GM12878 (cell line): ENCODE measurements around the gene MCM8. TPM values are rescaled to one million over a fixed set of nuclear protein-coding genes. Genes with fewer than 3 reads are reported as not detected.

Experiments used
- ATAC-seq: fragments of 200-7000 bp; cut with Tn5 transposase; 3 replicates; pipeline ENCODE4 v1.9.1; 2020; ENCODE audit warnings: mild to moderate bottlenecking, moderate library complexity
- BruUV-seq: library from RNA; stranded (reverse); fragments of 400-500 nt; replicated peaks from 2 replicates; lab custom pipeline; 2021; lab: Mats Ljungman, UMichigan
- CTCF ChIA-PET: fragments of 300-600 bp; sonication (Branson Sonifier 250); formaldehyde crosslinking; extraction: SDS; loops from one replicate; lab custom pipeline; 2021; ENCODE audit warnings: inconsistent platforms; lab: Yijun Ruan, JAX
- POLR2A ChIA-PET: fragments of 350-600 bp; formaldehyde crosslinking; extraction: SDS; loops from one replicate; lab custom pipeline; 2021; ENCODE audit warnings: inconsistent platforms; lab: Charles Lee
- RAD21 ChIA-PET: fragments of 300-600 bp; sonication (Branson Sonifier 250); formaldehyde crosslinking; loops from one replicate; lab custom pipeline; 2023; ENCODE audit warnings: antibody characterized with exemption; ENCODE audit not compliant: unreplicated experiment; lab: Charles Lee
- SMC1A ChIA-PET: fragments of 300-600 bp; sonication (Branson Sonifier 250); formaldehyde crosslinking; loops from one replicate; lab custom pipeline; 2023; ENCODE audit not compliant: unreplicated experiment, uncharacterized antibody; lab: Charles Lee
- DNase-seq: peaks from one replicate; pipeline ENCODE4 v3.0.0-alpha.2; 2011; ENCODE audit warnings: low read depth, low spot score
- FAIRE-seq: peaks from 3 replicates; lab custom pipeline; 2011; peaks lifted over from hg19 to GRCh38; lab: Jason Lieb, UNC
- H2AFZ ChIP-seq: 2 replicates; pipeline ENCODE4 v1.6.0; 2011; ENCODE audit warnings: low read depth, low read length, control low read depth; ENCODE audit not compliant: control insufficient read depth
- H3K27ac ChIP-seq: 2 replicates; pipeline ENCODE4 v1.5.1; 2011; ENCODE audit warnings: control low read depth; ENCODE audit not compliant: control insufficient read depth, insufficient read depth
- H3K27me3 ChIP-seq, 2 experiments: replicated peaks in 1 of 2; 2 replicates each; pipeline versions ENCODE4 v1.6.0 to v1.6.1; 2011; ENCODE audit warnings: low read length in 1 of 2; ENCODE audit not compliant: control insufficient read depth in 2 of 2, insufficient read depth in 2 of 2
- H3K36me3 ChIP-seq, 2 experiments: 2 replicates each; pipeline ENCODE4 v1.5.1; 2011; ENCODE audit warnings: low read length in 1 of 2; ENCODE audit not compliant: control insufficient read depth in 2 of 2, insufficient read depth in 2 of 2
- H3K4me1 ChIP-seq: 2 replicates; pipeline ENCODE4 v1.6.1; 2011; ENCODE audit warnings: mild to moderate bottlenecking, low read length, moderate library complexity, mixed read lengths; ENCODE audit not compliant: control insufficient read depth, insufficient read depth
- H3K4me2 ChIP-seq: 2 replicates; pipeline ENCODE4 v1.6.0; 2011; ENCODE audit warnings: control low read depth; ENCODE audit not compliant: control insufficient read depth, insufficient read depth
- H3K4me3 ChIP-seq: fragments of 200-600 bp; sonication (generic); 2 replicates; pipeline ENCODE4 v1.5.1; 2016
- H3K79me2 ChIP-seq: 2 replicates; pipeline ENCODE4 v1.6.0; 2011; ENCODE audit warnings: low read length; ENCODE audit not compliant: control insufficient read depth, insufficient read depth
- H3K9ac ChIP-seq: 2 replicates; pipeline ENCODE4 v1.8.0; 2011; ENCODE audit warnings: low read length, control low read depth, mixed read lengths; ENCODE audit not compliant: control insufficient read depth, insufficient read depth
- H3K9me3 ChIP-seq: replicated peaks from 3 replicates; pipeline ENCODE4 v1.5.1; 2011; ENCODE audit warnings: mild to moderate bottlenecking, low read length; ENCODE audit not compliant: control insufficient read depth, insufficient read depth
- H4K20me1 ChIP-seq: 2 replicates; pipeline ENCODE4 v1.6.0; 2011; ENCODE audit not compliant: control insufficient read depth, insufficient read depth
- BRCA1 ChIP-seq: IDR thresholded peaks from 2 replicates; pipeline ENCODE4 v1.6.1; 2011; ENCODE audit warnings: low read depth, low read length, improper control_type of control experiment
- E2F8 ChIP-seq: fragments of 450-650 bp; IDR thresholded peaks from 2 replicates; pipeline ENCODE4 v1.6.1; 2018; ENCODE audit warnings: mild to moderate bottlenecking, low read depth, moderate library complexity; ENCODE audit not compliant: partially characterized antibody
- EED ChIP-seq: sonication (generic); IDR thresholded peaks from 2 replicates; pipeline ENCODE4 v1.6.1; 2016; ENCODE audit warnings: antibody characterized with exemption, low read depth
- HSF1 ChIP-seq: fragments of 150-350 bp; IDR thresholded peaks from 2 replicates; pipeline ENCODE4 v1.6.1; 2014; ENCODE audit warnings: mild to moderate bottlenecking, low read depth, low read length
- MEF2B ChIP-seq: fragments of 450-650 bp; IDR thresholded peaks from 2 replicates; pipeline ENCODE4 v1.6.1; 2018; ENCODE audit warnings: mild to moderate bottlenecking, moderate library complexity; ENCODE audit not compliant: partially characterized antibody, poor library complexity, severe bottlenecking
- MTA3 ChIP-seq: IDR thresholded peaks from 2 replicates; pipeline ENCODE4 v1.6.1; 2012; ENCODE audit warnings: low read length, inconsistent platforms, borderline replicate concordance
- MXI1 ChIP-seq: fragments of 150-350 bp; IDR thresholded peaks from 2 replicates; pipeline ENCODE4 v1.6.1; 2011; ENCODE audit warnings: low read depth, mild to moderate bottlenecking, inconsistent platforms, low read length, improper control_type of control experiment
- SMC3 ChIP-seq: IDR thresholded peaks from 2 replicates; pipeline ENCODE4 v1.6.1; 2011; ENCODE audit warnings: low read length, improper control_type of control experiment, borderline replicate concordance
- SPI1 ChIP-seq: IDR thresholded peaks from 2 replicates; pipeline ENCODE4 v1.6.1; 2011; ENCODE audit warnings: low read depth, mild to moderate bottlenecking, low read length, moderate library complexity, borderline replicate concordance; ENCODE audit not compliant: insufficient read depth
- TCF12 ChIP-seq: IDR thresholded peaks from 2 replicates; pipeline ENCODE4 v1.6.1; 2011; ENCODE audit warnings: low read depth, mild to moderate bottlenecking, low read length
- WGBS: methylation state at CpG from one replicate; pipeline ENCODE4 v1.1.6; 2016; ENCODE audit warnings: low lambda C conversion rate; ENCODE audit not compliant: insufficient replicate concordance, insufficient coverage; ENCODE audit errors: missing lambda C conversion rate; 5-methylcytosine and 5-hydroxymethylcytosine counted together
- in situ Hi-C: fragments of 300-500 bp; cut with MboI; formaldehyde crosslinking; loops from 9 replicates; pipeline ENCODE4 v1.14.3; 2018; ENCODE audit warnings: mixed read lengths
- intact Hi-C: fragments of 100-400 bp; cut with micrococcal nuclease; formaldehyde crosslinking; loops from one replicate; pipeline ENCODE4 v1.14.2; 2022; ENCODE audit not compliant: unreplicated experiment
- polyA plus RNA-seq, 11 experiments: library from polyadenylated mRNA; depleted of rRNA in 4 of 11; unstranded in 6 of 11; stranded (reverse) in 5 of 11; fragments of >200 nt; fragmentation: Nextera tagmentation in 4 of 11; fragmentation: Illumina TruSeq in 1 of 11; extraction: Ambion mirVana in 4 of 11; extraction: Trizol in 1 of 11; gene quantifications; 1 replicate in 1 of 11; 2 replicates in 10 of 11; pipeline versions ENCODE4 v1.2.1 to v1.2.3, GENCODE V29; 2011 to 2016; ENCODE audit warnings: inconsistent platforms in 2 of 11, missing spikeins in 2 of 11, low read depth in 1 of 11
- total RNA-seq, 4 experiments: library from RNA; depleted of rRNA in 3 of 4; stranded (reverse); fragments of >200 nt in 3 of 4; fragmentation: Illumina TruSeq in 1 of 4; extraction: Trizol in 1 of 4; gene quantifications; 2 replicates each; pipeline versions ENCODE4 v1.2.1 to v1.2.3, GENCODE V29; 2013 to 2021

MCM8 gene
- total and polyA plus RNA-seq, 10 of the 15 experiments (the other 5 are each of a cell fraction or from before 2014, with no cell fraction given), result 3.2 to 28.2 (median 16.0) TPM

- Histone ChIP-seq H3K27ac (no peak overlapping the region), H3K9me3 (no peaks in the 10 kb centered on the region), H3K27me3 (peaks cover 3% of the 10 kb centered on the region in 2 experiments; a peak in 2 of 4 replicates), H3K4me2 (no peak overlapping the region), H4K20me1 (no peaks in the 10 kb centered on the region), H3K9ac (no peak overlapping the region), H3K36me3 (no peaks in the 10 kb centered on the region), H3K4me3 (no peak overlapping the region), H3K4me1 (no peaks in the 10 kb centered on the region), H3K79me2 (no peaks in the 10 kb centered on the region), H2AFZ (no peak overlapping the region)
- WGBS, result 0% methylated on average over 1 of the region's 1 CpG
- ChIA-PET POLR2A (no interaction called here), SMC1A (no interaction called here), RAD21 (no interaction called here), CTCF (interaction anchor here (0.6 kb wide), 1 partner anchor 13 kb away, joined by 3 read pairs; no protein-coding TSS in a partner anchor)
- no TSS peak for BruUV-seq
- TF ChIP-seq TCF12 (no peak), MXI1 (no peak), MTA3 (no peak), EED (no peak), E2F8 (no peak), MEF2B (no peak), BRCA1 (no peak), SMC3 (no peak), SPI1 (no peak), HSF1 (no peak)
- ATAC-seq, result no peak
- intact Hi-C loops (no loop called here), in situ Hi-C loops (no loop called here)
- DNase-seq, result no peak
- FAIRE-seq, result no peak
Measured at GRCh38 chr20:5914859-5915258, 35.6 kb upstream of the MCM8 start.
